PFSK-1 (cell line): ENCODE results near the gene S100A5.

Source experiments
- POLR2AphosphoS5 ChIP-seq: IDR thresholded peaks from 2 replicates; pipeline ENCODE4 v1.6.1; 2012; ENCODE audit warnings: low read depth, mild to moderate bottlenecking, control low read depth, low read length, moderate library complexity
- REST ChIP-seq, 2 experiments: IDR thresholded peaks; 2 replicates each; pipeline versions ENCODE4 v1.6.1 to v1.8.0; 2011 to 2012; ENCODE audit warnings: low read depth in 2 of 2, low read length in 2 of 2, control low read depth in 1 of 2, inconsistent platforms in 1 of 2, mild to moderate bottlenecking in 1 of 2, moderate library complexity in 1 of 2; ENCODE audit not compliant: insufficient read depth in 1 of 2
- SIN3A ChIP-seq: IDR thresholded peaks from 2 replicates; pipeline ENCODE4 v1.6.1; 2012; ENCODE audit warnings: mild to moderate bottlenecking, low read length, moderate library complexity, borderline replicate concordance; ENCODE audit not compliant: insufficient read depth
- TAF1 ChIP-seq: IDR thresholded peaks from 2 replicates; pipeline ENCODE4 v1.6.1; 2012; ENCODE audit warnings: low read length, control low read depth, borderline replicate concordance; ENCODE audit not compliant: insufficient read depth

- TF ChIP-seq TAF1 (no peak), POLR2AphosphoS5 (no peak), SIN3A (no peak), REST (IDR thresholded peaks at IDR 0.05; ENCODE audit: insufficient read depth in 1 of 2, low read depth in 2 of 2, low read length in 2 of 2) (no peak)
Observed at GRCh38 chr1:153557877-153558276, 17.1 kb upstream of the S100A5 start.
